ENCODE results near the gene NONO. TPM values are rescaled to one million over a fixed set of nuclear protein-coding genes. Genes with fewer than 3 reads are reported as not detected.
"Not testable (repeated sequence)": the region's sequence is repeated elsewhere in the genome, so short reads cannot be mapped to it uniquely, and the experiment has no call there.

NONO gene
- total RNA-seq, 1 experiment from 2014 or later, result 408 TPM

- DNase-seq (ENCODE audit: low spot score), result no peak
These were observed 677 bp upstream of the NONO start for GRCh38 chrX:71282514-71283402.

- no peak for DNase-seq (ENCODE audit: low spot score)
These were observed 2.5 kb downstream of the NONO start for GRCh38 chrX:71285929-71286328.

DNA sequence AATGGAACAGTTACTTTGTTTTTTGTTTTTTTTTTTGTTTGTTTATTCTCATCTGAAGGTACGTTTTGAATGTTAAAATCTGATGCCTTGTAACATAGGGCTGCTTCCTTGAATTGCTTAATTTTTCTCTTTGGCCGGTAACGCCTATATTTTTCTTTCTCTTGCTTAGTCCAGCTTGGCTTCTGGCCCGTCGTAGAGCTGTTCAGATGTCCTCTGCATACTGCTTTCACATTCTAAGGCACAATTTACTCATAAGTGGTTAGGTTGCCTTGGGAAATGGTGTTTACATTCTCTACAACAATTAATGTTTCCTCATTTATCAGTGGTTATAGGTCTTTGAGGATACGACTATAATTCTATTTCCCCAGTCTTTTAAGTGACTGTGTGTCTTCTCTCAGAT, 7.9 kb downstream of the NONO start:
- DNase-seq (ENCODE audit: low spot score), result no peak

DNA sequence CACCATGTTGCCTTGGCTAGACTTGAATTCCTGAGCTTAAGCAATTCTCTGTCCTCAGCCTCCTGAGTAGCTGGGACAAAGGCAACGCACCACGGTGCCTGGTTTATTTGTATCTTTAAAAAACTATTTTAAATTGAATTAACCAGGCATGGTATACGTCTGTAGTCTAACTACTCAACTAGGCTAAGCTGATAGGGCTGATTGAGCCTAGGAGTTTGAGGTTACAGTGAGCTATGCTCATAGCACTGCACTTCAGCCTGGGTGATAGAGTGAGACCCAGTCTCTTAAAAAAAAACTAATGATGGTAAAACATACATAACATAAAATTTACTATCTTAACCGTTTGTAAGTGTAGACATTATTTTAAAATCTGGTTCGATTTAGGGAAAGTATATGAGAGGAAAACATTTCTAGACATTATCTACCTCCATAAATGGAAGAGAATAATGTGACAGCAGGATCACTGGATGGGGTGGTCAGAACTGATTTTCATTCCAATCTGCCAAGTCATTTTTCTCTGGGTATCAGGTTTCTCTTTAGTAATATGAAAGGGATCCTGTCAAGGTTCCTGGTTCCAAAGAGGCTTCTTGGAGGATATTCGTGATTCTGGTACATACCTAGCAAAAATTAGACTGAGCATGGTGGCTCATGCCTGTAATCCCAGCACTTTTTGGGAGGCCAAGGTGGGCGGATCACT, 9.4 kb downstream of the NONO start:
- DNase-seq (ENCODE audit: low spot score), result no peak

GRCh38 chrX:71296806-71297205, 13.4 kb downstream of the NONO start:
- DNase-seq (ENCODE audit: low spot score), result no peak

- no peak for DNase-seq (ENCODE audit: low spot score)
These were observed 14.7 kb downstream of the NONO start for GRCh38 chrX:71298119-71298518.

DNA sequence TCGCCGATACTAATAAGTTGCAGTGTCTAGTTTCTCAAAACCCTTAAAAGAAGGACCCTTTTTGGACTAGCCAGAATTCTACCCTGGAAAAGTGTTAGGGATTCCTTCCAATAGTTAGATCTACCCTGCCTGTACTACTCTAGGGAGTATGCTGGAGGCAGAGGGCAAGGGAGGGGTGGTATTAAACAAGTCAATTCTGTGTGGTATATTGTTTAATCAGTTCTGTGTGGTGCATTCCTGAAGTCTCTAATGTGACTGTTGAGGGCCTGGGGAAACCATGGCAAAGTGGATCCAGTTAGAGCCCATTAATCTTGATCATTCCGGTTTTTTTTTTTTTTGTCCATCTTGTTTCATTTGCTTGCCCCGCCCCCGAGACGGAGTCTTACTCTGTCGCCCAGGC, 16.6 kb downstream of the NONO start:
- not testable (repeated sequence) for DNase-seq (ENCODE audit: low spot score)

GRCh38 chrX:71300495-71300894, 17.1 kb downstream of the NONO start:
- DNase-seq (ENCODE audit: low spot score), result not testable (repeated sequence)

DNA sequence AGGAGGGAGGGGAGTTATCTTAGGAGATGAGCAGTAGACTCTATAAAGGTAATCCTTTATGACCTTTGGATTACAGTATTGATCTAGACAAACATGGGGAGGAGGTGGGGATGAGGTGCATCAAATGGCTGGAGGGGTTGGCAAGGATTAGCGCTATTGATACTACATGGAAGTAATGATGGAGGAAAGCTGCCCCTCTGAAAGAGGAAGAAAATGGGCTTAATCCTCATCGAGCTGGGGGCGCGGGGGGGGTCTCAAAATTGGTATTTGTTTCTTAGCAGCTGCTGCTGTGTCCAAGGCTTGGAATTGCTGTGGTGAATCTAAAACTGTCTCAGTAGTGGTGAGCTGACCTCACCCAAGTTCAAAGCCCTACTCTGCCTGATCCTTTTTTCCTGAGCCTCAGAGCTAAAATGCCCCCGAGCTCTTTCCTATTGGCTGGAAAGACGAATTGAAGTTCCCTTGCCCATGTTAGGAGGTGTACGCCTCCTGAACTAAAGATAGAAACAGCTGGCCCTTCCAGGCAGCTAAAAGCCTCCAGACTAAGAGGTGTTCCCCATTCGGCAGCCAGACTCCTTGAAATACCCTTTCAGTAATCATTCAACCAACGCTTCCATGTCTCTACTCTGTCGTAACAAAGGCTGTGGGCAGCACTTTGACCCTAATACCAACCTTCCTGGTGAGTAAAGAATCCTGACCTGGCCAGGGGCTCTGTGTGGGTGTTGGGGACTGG, 17.9 kb downstream of the NONO start, which contains the start of gene ITGB1BP2:
ITGB1BP2 (plus strand) TSS at position 556 of the 730 bp plus-strand sequence; CDS start at position 613, 57 bp downstream.
- no peak for DNase-seq (ENCODE audit: low spot score)

- DNase-seq (ENCODE audit: low spot score), result no peak
These were observed 19.2 kb downstream of the NONO start for GRCh38 chrX:71302461-71303213.

DNA sequence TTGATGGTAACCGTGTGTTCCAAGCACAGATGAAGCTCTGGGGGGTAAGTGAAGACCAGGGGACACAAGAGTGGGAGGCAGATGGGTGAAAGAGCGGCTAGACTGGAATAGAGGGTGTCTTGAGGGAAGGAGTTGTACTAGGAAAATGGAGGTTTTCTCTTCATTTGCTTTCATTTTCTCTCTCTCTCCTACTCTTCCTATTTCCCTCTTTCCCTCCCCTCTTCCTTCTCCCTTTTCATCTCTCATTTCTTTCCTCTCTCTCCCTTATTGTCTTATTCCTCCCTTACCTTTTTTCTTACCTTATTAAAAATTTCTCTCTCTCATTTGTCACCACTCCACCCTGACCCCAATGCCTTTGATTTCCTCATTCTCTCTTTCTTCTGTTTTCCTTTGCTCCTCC, 21.1 kb downstream of the NONO start:
- DNase-seq (ENCODE audit: low spot score), result no peak

DNA sequence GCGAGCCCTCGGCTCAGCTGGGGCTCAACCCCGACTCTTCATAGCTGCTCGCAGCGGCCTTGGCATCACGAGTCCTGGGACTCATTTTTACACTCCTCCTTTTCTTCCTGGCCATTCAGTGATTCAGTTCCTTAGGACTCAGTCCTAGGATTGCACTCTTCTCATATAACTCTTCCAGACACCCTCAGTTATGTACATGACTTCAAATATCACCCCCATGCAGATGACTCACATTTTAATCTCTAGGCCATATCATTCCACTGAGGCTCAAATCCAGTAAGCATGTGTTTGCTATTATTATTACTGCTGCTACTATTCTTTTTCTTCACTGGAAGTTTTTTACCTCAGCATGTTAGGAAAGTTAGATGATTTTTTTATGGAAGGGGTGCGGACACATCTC, 32.5 kb downstream of the NONO start:
- DNase-seq (ENCODE audit: low spot score), result no peak

GRCh38 chrX:71316959-71317358, 33.5 kb downstream of the NONO start:
- DNase-seq (ENCODE audit: low spot score), result not testable (repeated sequence)

DNA sequence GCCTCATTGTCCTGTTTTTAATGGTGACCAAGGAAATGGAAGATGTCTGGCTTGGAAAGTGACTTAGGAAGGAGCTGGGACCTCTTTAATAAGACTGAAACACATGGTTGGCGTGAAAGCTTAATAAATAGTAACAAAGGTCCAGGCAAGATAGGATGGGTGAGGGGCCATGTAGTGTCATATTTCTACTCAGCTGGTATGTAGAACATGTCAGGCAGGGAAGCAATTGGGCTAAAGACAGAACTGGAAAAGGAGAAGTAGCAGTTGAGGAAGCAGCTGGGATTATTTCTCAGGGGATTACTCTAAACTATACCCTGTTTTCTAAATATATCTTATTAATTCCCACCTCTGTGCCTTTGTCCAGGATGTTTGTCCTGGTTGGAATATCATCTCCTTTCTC, 36.7 kb downstream of the NONO start:
- DNase-seq (ENCODE audit: low spot score), result no peak

- DNase-seq (ENCODE audit: low spot score), result no peak
These were observed 38.3 kb downstream of the NONO start for GRCh38 chrX:71321731-71322130.

DNA sequence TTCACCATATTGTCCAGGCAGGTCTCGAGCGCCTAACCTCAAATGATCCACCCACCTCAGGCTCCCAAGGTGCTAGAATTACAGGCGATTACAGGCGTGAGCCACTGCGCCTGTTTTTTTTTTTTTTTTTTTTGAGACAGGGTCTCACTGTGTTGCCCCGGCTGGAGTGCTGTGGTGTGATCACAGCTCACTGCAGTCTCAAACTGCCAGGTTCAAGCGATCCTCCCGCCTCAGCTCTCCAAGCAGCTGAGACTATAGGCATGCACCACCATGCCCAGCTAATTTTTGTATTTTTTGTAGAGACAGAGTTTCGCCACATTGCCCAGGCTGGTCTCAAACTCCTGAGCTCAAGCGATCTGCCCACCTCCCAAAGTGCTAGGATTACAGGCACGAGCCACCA, 41.0 kb downstream of the NONO start:
- not testable (repeated sequence) for DNase-seq (ENCODE audit: low spot score)

GRCh38 chrX:71326394-71326793, 43.0 kb downstream of the NONO start:
- no peak for DNase-seq (ENCODE audit: low spot score)

- DNase-seq (ENCODE audit: low spot score), result not testable (repeated sequence)
These were observed 65.8 kb downstream of the NONO start for GRCh38 chrX:71349151-71349665.

DNA sequence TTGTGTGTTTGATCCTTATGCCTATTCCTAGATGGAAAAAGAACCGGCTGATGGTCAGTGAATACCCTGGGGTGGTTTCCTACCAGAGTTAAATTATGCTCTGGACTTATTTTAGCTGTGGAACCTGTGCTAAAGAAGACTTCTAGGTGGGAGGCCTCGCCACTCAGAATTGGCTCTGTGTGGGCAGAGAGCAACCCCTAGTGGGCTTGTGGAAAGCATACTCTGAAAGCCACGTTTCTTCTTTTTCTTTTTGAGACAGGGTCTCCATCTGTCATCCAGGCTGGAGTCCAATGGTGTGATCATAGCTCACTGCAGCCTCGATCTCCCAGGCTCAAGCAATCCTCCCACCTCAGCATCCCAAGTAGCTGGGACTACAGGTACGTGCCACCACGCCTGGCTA, 66.4 kb downstream of the NONO start:
- DNase-seq (ENCODE audit: low spot score), result not testable (repeated sequence)
